Measurements from ENCODE around the gene TRABD2B.

TRABD2B gene

DNA sequence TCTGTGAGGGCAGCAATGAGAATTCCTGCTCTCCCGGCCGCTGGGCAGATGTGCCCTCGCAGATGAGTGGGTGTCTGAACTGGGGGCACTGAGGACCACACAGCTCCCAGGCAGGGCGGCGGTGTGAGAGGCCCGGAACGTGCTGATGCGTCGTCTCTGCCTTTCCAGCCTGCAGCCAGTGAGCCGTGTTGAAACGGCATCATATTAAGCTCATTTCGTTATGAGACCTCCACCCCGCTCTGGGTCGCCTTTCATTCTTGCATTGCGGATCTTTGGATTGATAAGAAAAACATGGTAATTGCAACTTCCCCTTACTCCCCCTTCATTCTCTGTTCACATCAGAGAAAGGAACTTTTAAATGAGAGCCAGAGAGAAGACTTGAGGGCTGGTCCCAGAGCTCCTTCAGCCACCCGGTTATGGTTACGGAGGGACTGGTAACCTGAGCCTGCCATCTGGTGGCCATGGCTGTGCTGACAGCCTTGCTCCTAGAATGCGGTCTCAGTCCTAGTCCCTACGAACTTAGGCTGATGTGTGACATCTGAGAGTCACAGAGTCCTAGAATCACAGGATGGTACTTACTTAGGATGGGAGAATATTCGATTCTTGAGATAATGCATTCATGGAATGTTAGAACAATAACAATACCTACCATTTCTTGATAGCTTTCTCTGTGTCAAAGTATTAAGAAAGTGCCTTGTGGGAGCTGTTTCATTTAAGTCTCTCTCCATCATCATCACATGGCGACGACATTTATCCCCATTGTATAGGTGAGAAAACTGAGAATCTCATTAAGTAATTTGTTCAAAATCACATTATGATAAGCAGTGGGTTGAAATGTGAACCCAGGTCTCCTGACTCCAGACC lies 271.0 kb downstream of the TRABD2B start:
- H3K36me3 ChIP-seq (ENCODE audit: low read depth), result no peaks in the 10 kb centered on the region
- TF ChIP-seq, protein P1, sequence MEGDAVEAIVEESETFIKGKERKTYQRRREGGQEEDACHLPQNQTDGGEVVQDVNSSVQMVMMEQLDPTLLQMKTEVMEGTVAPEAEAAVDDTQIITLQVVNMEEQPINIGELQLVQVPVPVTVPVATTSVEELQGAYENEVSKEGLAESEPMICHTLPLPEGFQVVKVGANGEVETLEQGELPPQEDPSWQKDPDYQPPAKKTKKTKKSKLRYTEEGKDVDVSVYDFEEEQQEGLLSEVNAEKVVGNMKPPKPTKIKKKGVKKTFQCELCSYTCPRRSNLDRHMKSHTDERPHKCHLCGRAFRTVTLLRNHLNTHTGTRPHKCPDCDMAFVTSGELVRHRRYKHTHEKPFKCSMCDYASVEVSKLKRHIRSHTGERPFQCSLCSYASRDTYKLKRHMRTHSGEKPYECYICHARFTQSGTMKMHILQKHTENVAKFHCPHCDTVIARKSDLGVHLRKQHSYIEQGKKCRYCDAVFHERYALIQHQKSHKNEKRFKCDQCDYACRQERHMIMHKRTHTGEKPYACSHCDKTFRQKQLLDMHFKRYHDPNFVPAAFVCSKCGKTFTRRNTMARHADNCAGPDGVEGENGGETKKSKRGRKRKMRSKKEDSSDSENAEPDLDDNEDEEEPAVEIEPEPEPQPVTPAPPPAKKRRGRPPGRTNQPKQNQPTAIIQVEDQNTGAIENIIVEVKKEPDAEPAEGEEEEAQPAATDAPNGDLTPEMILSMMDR (IDR thresholded peaks at IDR 0.05; ENCODE audit: poor library complexity, severe bottlenecking), result peak; percentile 91
- peak; percentile 87 for ATAC-seq (ENCODE audit: low read depth)
- DNase-seq (ENCODE audit: low spot score), result no peak
- H3K4me3 ChIP-seq (ENCODE audit: severe bottlenecking), result no peak overlapping the region
- no peaks in the 10 kb centered on the region for H3K4me1 ChIP-seq (ENCODE audit: insufficient read depth, poor library complexity, severe bottlenecking)
- H3K27ac ChIP-seq (ENCODE audit: poor library complexity, severe bottlenecking), result no peak overlapping the region
- no peaks in the 10 kb centered on the region for H3K9me3 ChIP-seq (ENCODE audit: severe bottlenecking)
- H3K27me3 ChIP-seq (ENCODE audit: insufficient read depth, poor library complexity, severe bottlenecking), result peaks cover 29% of the 10 kb centered on the region

DNA sequence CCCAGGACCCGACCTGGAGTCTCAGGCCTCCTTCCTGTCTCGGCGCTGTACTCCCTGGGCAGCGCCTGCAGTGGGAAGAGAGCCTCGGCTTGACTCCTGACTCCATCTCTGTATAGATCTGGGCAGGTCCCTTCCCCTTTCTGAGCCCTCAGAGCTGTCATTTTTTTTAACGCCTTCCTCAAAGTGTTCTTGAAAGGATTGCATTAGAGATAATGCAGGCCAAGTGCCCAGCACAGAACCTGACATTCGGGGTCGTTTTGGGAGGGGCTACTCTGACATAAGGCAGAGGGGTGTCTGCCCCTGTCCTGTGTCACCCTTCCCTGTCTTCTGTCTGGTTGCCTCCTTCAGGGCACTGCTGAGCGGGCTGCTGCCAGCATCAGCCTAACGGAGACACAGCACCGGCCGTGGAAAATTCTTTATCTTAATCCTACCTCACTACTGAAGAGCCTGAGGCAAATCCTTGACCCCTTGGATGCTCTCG lies 271.6 kb downstream of the TRABD2B start:
- ATAC-seq (ENCODE audit: low read depth) (peak; percentile 10), DNase-seq (ENCODE audit: low spot score) (no peak)
- Histone ChIP-seq H3K27ac (ENCODE audit: poor library complexity, severe bottlenecking) (no peak overlapping the region), H3K4me3 (ENCODE audit: severe bottlenecking) (no peak overlapping the region), H3K9me3 (ENCODE audit: severe bottlenecking) (no peaks in the 10 kb centered on the region), H3K36me3 (ENCODE audit: low read depth) (no peaks in the 10 kb centered on the region), H3K4me1 (ENCODE audit: insufficient read depth, poor library complexity, severe bottlenecking) (no peaks in the 10 kb centered on the region), H3K27me3 (ENCODE audit: insufficient read depth, poor library complexity, severe bottlenecking) (peaks cover 29% of the 10 kb centered on the region)
- TF ChIP-seq, protein P1 (IDR thresholded peaks at IDR 0.05; ENCODE audit: poor library complexity, severe bottlenecking), result no peak

DNA sequence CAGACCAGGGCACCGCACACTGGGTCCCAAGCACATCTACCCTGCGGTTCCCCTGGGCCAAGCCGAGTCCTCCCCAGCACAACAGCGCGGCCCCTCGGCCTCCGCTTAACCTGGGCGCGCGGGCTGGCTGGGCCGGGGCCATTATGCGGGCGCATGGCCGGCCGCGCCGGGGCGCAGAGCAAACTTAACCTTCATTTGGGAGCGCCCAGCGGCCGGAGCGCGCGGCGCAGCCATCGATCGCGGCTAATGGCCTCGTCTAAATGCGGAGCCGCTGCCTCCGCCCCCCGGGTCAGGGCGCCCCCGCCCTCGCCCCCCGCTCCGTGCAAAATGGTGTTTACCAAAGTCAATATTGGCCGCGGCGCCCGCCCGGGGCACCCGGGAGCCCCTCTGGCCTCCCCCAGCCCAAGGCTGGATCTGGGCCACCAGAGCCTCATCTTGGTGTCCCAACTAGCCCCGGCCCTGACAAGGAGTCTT lies 272.1 kb downstream of the TRABD2B start:
- H3K36me3 ChIP-seq (ENCODE audit: low read depth), result no peaks in the 10 kb centered on the region
- peak; percentile 40; the same call in 2 of the 3 replicates for ATAC-seq (ENCODE audit: low read depth)
- no peak overlapping the region for H3K4me3 ChIP-seq (ENCODE audit: severe bottlenecking)

DNA sequence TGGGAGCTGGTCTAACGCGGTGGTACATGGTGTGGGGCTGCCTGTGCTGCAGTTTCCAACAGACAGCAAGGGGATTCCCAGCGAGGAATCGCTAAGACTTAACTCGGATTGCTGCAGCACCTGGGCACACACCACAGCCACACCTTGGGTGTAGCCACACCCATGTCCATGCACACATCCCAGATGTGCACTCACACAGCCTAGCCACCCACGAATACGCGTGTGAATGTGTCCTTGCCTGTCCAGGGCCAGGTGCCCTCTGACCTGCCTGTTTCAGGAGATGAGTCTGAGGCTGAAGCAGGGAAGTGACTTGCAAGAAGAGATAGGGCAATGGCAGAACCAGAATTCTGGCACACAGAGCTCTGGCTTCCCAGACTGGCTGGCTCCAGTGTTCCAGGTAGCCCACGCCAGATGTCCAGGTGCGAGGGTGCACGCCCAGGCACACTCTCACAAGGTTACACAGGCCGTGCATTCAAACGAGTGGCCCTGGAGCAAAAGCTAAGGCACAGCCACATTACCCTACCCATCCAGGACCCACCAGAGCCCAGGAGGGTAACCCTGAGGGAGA lies 272.7 kb downstream of the TRABD2B start:
- Histone ChIP-seq H3K4me1 (ENCODE audit: insufficient read depth, poor library complexity, severe bottlenecking) (no peaks in the 10 kb centered on the region), H3K36me3 (ENCODE audit: low read depth) (no peaks in the 10 kb centered on the region), H3K27ac (ENCODE audit: poor library complexity, severe bottlenecking) (no peak overlapping the region), H3K27me3 (ENCODE audit: insufficient read depth, poor library complexity, severe bottlenecking) (peaks cover 29% of the 10 kb centered on the region), H3K9me3 (ENCODE audit: severe bottlenecking) (no peaks in the 10 kb centered on the region), H3K4me3 (ENCODE audit: severe bottlenecking) (no peak overlapping the region)
- TF ChIP-seq, protein P1 (IDR thresholded peaks at IDR 0.05; ENCODE audit: poor library complexity, severe bottlenecking), result no peak
- 0 out of 3 replicates have a peak, but pooled peaks have one; percentile 3 for ATAC-seq (ENCODE audit: low read depth)
- no peak for DNase-seq (ENCODE audit: low spot score)

More for the DNA sequence above, 272.1 kb downstream of the TRABD2B start:
- no peak for DNase-seq (ENCODE audit: low spot score)
- no peaks in the 10 kb centered on the region for H3K4me1 ChIP-seq (ENCODE audit: insufficient read depth, poor library complexity, severe bottlenecking)
- H3K27ac ChIP-seq (ENCODE audit: poor library complexity, severe bottlenecking), result no peak overlapping the region
- peaks cover 29% of the 10 kb centered on the region for H3K27me3 ChIP-seq (ENCODE audit: insufficient read depth, poor library complexity, severe bottlenecking)
- TF ChIP-seq, protein P1 (IDR thresholded peaks at IDR 0.05; ENCODE audit: poor library complexity, severe bottlenecking), result no peak
- no peaks in the 10 kb centered on the region for H3K9me3 ChIP-seq (ENCODE audit: severe bottlenecking)

All from RWPE2 (cell line).